SK-N-SH treated with all-trans-retinoic acid at 6 μM for 48 hours (cell line): ENCODE data around the gene PDCD1.

Source experiments
- ATAC-seq: fragments of 200-7000 bp; cut with Tn5 transposase; 3 replicates; pipeline ENCODE4 v1.9.1; 2020; ENCODE audit warnings: mild to moderate bottlenecking, moderate library complexity
- BACH2 ChIP-seq: fragments of 250-450 bp; sonication (Bioruptor Pico); IDR thresholded peaks from 2 replicates; pipeline ENCODE4 v1.9.0; 2021; ENCODE audit warnings: mild to moderate bottlenecking, borderline replicate concordance
- CSDC2 ChIP-seq: fragments of 250-450 bp; sonication (Bioruptor Pico); IDR thresholded peaks from 2 replicates; pipeline ENCODE4 v1.5.0; 2020; ENCODE audit warnings: mild to moderate bottlenecking, moderate library complexity
- ESRRG ChIP-seq: fragments of 250-450 bp; sonication (Bioruptor Pico); IDR thresholded peaks from 2 replicates; pipeline ENCODE4 v1.6.1; 2021; ENCODE audit warnings: mild to moderate bottlenecking
- GLIS3 ChIP-seq: fragments of 250-450 bp; sonication (Bioruptor Pico); IDR thresholded peaks from 2 replicates; pipeline ENCODE4 v1.5.0; 2020; ENCODE audit warnings: mild to moderate bottlenecking, moderate library complexity
- ISL1 ChIP-seq: fragments of 250-450 bp; sonication (Bioruptor Pico); IDR thresholded peaks from 2 replicates; pipeline ENCODE4 v2.1.2; 2022; ENCODE audit warnings: mild to moderate bottlenecking, moderate library complexity
- PPARA ChIP-seq: fragments of 250-450 bp; sonication (Bioruptor Pico); IDR thresholded peaks from 2 replicates; pipeline ENCODE4 v1.5.0; 2020; ENCODE audit warnings: mild to moderate bottlenecking, borderline replicate concordance
- RARB ChIP-seq: fragments of 250-450 bp; sonication (Bioruptor Pico); IDR thresholded peaks from 2 replicates; pipeline ENCODE4 v1.8.0; 2021; ENCODE audit warnings: mild to moderate bottlenecking, moderate library complexity
- SNAI2 ChIP-seq: fragments of 250-450 bp; sonication (Bioruptor Pico); IDR thresholded peaks from 2 replicates; pipeline ENCODE4 v1.5.0; 2020; ENCODE audit warnings: mild to moderate bottlenecking, moderate library complexity
- TCF4 ChIP-seq: fragments of 250-450 bp; sonication (Bioruptor Pico); IDR thresholded peaks from 2 replicates; pipeline ENCODE4 v1.8.0; 2021; ENCODE audit warnings: mild to moderate bottlenecking, moderate library complexity, borderline replicate concordance
- TOX ChIP-seq: fragments of 250-450 bp; sonication (Bioruptor Pico); IDR thresholded peaks from 2 replicates; pipeline ENCODE4 v1.8.0; 2021; ENCODE audit warnings: mild to moderate bottlenecking, moderate library complexity, borderline replicate concordance
- ZC3H10 ChIP-seq: fragments of 250-450 bp; sonication (Bioruptor Pico); IDR thresholded peaks from 2 replicates; pipeline ENCODE4 v1.5.1; 2021; ENCODE audit warnings: mild to moderate bottlenecking, moderate library complexity
- ZFP3 ChIP-seq: fragments of 250-450 bp; sonication (Bioruptor Pico); IDR thresholded peaks from 2 replicates; pipeline ENCODE4 v1.5.0; 2020; ENCODE audit warnings: mild to moderate bottlenecking, moderate library complexity
- ZFP30 ChIP-seq: fragments of 450-650 bp; formaldehyde crosslinking; IDR thresholded peaks from 2 replicates; pipeline ENCODE4 v1.5.0; 2022; ENCODE audit warnings: mild to moderate bottlenecking, moderate library complexity
- ZNF565 ChIP-seq: fragments of 450-650 bp; formaldehyde crosslinking; conservative IDR thresholded peaks from 2 replicates; pipeline ENCODE4 v1.5.0; 2020; ENCODE audit warnings: low read depth, mild to moderate bottlenecking, moderate library complexity
- ZNF70 ChIP-seq: fragments of 450-650 bp; formaldehyde crosslinking; IDR thresholded peaks from 2 replicates; pipeline ENCODE4 v1.5.0; 2020; ENCODE audit warnings: mild to moderate bottlenecking, moderate library complexity
- ZNF8 ChIP-seq: fragments of 450-650 bp; formaldehyde crosslinking; IDR thresholded peaks from 2 replicates; pipeline ENCODE4 v1.5.0; 2020; ENCODE audit warnings: mild to moderate bottlenecking, moderate library complexity
- TF ChIP-seq, protein P1 (sequence below): fragments of 250-450 bp; sonication (Bioruptor Pico); IDR thresholded peaks from 2 replicates; pipeline ENCODE4 v1.8.0; 2020; ENCODE audit warnings: mild to moderate bottlenecking, moderate library complexity, borderline replicate concordance
- TF ChIP-seq, protein P2 (sequence below): fragments of 250-450 bp; sonication (Bioruptor Pico); IDR thresholded peaks from 2 replicates; pipeline ENCODE4 v1.5.1; 2020; ENCODE audit warnings: low read depth, mild to moderate bottlenecking, moderate library complexity
- TF ChIP-seq, protein P3 (sequence below): fragments of 250-450 bp; sonication (Bioruptor Pico); IDR thresholded peaks from 2 replicates; pipeline ENCODE4 v1.5.0; 2020; ENCODE audit warnings: mild to moderate bottlenecking, moderate library complexity
- TF ChIP-seq, protein P4 (sequence below): fragments of 250-450 bp; sonication (Bioruptor Pico); IDR thresholded peaks from 2 replicates; pipeline ENCODE4 v1.8.0; 2021; ENCODE audit warnings: low read depth, mild to moderate bottlenecking, moderate library complexity, borderline replicate concordance
- TF ChIP-seq, protein P5 (sequence below): fragments of 250-450 bp; sonication (Bioruptor Pico); IDR thresholded peaks from 2 replicates; pipeline ENCODE4 v1.5.1; 2021; ENCODE audit warnings: mild to moderate bottlenecking, moderate library complexity

Gene PDCD1

DNA sequence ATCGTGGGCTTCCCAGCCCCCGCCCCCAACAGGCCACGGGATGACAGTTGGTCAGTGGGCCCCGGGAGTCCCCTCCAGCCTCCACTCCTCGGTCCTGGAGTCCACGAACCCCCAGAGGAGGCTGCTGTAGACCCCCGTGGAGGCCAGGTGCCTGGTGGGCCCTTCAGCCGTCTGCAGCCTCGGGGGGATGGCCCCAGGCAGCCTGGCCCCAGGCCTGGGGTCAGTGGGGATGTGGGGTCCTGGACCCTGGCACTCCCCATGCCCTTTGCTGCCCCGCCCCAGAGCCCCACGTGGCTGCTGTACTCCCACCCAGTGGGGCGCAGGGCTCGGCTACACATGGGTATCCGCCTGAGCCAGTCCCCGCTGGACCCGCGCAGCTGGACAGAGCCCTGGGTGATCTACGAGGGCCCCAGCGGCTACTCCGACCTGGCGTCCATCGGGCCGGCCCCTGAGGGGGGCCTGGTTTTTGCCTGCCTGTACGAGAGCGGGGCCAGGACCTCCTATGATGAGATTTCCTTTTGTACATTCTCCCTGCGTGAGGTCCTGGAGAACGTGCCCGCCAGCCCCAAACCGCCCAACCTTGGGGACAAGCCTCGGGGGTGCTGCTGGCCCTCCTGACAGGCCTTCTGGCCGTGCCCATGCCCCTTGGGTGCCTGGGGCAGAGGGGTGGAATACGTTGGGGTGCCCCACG lies 42.1 kb downstream of the PDCD1 start:
- TF ChIP-seq CSDC2 (CRISPR knock-in tag) (no peak), ZFP30 (CRISPR knock-in tag) (no peak), ZFP3 (CRISPR knock-in tag) (no peak), BACH2 (CRISPR knock-in tag) (no peak)
- TF ChIP-seq, protein P1, sequence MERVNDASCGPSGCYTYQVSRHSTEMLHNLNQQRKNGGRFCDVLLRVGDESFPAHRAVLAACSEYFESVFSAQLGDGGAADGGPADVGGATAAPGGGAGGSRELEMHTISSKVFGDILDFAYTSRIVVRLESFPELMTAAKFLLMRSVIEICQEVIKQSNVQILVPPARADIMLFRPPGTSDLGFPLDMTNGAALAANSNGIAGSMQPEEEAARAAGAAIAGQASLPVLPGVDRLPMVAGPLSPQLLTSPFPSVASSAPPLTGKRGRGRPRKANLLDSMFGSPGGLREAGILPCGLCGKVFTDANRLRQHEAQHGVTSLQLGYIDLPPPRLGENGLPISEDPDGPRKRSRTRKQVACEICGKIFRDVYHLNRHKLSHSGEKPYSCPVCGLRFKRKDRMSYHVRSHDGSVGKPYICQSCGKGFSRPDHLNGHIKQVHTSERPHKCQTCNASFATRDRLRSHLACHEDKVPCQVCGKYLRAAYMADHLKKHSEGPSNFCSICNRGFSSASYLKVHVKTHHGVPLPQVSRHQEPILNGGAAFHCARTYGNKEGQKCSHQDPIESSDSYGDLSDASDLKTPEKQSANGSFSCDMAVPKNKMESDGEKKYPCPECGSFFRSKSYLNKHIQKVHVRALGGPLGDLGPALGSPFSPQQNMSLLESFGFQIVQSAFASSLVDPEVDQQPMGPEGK (CRISPR knock-in tag), result no peak
- TF ChIP-seq, protein P2, sequence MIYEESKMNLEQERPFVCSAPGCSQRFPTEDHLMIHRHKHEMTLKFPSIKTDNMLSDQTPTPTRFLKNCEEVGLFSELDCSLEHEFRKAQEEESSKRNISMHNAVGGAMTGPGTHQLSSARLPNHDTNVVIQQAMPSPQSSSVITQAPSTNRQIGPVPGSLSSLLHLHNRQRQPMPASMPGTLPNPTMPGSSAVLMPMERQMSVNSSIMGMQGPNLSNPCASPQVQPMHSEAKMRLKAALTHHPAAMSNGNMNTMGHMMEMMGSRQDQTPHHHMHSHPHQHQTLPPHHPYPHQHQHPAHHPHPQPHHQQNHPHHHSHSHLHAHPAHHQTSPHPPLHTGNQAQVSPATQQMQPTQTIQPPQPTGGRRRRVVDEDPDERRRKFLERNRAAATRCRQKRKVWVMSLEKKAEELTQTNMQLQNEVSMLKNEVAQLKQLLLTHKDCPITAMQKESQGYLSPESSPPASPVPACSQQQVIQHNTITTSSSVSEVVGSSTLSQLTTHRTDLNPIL (CRISPR knock-in tag), result no peak
- TF ChIP-seq, all 23 proteins: peak for 0
- no peak for ATAC-seq

DNA sequence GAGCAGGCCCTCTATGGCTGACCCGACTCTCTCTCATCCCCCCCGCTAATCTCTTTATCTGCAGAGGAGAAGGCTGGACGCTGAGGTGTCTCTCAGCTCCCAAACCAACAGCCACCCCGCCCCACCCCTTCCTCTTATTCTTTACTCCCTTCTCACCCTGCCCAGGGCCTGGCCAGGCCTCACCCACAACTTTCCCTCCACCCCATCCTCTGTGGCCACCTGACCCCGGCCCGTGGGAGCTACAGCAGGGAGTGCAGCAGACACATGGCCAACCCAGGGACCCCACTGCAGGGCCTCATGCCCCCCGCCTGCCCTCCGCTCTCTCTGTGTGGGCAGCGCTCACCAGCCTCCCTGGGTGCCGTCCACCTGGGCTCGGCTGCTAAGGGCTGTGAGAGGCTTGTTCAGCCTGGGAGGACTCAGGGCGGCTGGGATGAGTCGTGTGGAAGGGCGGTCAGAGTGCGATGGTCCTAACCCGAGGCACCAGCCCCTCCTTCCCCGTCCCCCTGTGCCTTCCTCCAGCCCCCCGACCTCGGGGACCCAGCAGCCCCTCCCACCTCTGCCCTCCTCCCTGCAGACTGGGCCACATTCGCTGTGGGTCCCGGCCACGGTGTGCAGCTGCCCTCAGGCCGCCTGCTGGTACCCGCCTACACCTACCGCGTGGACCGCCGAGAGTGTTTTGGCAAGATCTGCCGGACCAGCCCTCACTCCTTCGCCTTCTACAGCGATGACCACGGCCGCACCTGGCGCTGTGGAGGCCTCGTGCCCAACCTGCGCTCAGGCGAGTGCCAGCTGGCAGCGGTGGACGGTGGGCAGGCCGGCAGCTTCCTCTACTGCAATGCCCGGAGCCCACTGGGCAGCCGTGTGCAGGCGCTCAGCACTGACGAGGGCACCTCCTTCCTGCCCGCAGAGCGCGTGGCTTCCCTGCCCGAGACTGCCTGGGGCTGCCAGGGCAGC lies 42.9 kb downstream of the PDCD1 start:
- ATAC-seq, result no peak
- TF ChIP-seq ESRRG, result no peak
- TF ChIP-seq, protein P3, sequence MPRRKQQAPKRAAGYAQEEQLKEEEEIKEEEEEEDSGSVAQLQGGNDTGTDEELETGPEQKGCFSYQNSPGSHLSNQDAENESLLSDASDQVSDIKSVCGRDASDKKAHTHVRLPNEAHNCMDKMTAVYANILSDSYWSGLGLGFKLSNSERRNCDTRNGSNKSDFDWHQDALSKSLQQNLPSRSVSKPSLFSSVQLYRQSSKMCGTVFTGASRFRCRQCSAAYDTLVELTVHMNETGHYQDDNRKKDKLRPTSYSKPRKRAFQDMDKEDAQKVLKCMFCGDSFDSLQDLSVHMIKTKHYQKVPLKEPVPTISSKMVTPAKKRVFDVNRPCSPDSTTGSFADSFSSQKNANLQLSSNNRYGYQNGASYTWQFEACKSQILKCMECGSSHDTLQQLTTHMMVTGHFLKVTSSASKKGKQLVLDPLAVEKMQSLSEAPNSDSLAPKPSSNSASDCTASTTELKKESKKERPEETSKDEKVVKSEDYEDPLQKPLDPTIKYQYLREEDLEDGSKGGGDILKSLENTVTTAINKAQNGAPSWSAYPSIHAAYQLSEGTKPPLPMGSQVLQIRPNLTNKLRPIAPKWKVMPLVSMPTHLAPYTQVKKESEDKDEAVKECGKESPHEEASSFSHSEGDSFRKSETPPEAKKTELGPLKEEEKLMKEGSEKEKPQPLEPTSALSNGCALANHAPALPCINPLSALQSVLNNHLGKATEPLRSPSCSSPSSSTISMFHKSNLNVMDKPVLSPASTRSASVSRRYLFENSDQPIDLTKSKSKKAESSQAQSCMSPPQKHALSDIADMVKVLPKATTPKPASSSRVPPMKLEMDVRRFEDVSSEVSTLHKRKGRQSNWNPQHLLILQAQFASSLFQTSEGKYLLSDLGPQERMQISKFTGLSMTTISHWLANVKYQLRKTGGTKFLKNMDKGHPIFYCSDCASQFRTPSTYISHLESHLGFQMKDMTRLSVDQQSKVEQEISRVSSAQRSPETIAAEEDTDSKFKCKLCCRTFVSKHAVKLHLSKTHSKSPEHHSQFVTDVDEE (CRISPR knock-in tag), result no peak
- no peak for TF ChIP-seq GLIS3 (CRISPR knock-in tag)
- TF ChIP-seq, all 23 proteins: peak for 0

DNA sequence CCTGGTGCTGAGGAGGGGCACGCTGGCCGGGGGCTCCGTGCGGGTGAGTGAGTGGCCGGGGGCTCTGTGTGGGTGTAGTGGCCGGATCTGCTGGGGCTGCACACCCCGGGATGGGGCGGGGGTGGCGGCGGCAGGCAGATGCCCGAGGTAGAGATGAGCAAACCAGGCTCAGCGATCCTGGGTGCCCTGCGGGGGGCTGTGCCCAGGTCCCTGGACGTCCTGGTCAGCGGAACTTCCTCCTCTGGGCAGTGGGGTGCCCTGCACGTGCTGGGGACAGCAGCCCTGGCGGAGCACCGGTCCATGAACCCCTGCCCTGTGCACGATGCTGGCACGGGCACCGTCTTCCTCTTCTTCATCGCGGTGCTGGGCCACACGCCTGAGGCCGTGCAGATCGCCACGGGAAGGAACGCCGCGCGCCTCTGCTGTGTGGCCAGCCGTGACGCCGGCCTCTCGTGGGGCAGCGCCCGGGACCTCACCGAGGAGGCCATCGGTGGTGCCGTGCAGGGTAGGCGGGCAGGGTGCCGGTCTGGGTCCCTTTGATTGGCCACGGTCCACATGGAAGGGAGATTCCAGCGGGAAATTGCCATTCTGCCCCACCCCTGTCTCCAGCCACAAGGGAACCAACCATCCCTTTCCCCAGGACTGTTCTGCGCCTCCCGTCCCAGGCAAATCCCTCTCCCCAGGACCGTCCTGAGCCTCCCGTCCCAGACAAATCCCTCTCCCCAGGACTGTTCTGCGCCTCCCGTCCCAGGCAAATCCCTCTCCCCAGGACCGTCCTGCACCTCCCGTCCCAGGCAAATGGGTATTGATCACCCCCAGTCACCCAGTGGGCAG lies 43.8 kb downstream of the PDCD1 start:
- no peak for TF ChIP-seq ISL1
- no peak for TF ChIP-seq ESRRG
- TF ChIP-seq, protein P4, sequence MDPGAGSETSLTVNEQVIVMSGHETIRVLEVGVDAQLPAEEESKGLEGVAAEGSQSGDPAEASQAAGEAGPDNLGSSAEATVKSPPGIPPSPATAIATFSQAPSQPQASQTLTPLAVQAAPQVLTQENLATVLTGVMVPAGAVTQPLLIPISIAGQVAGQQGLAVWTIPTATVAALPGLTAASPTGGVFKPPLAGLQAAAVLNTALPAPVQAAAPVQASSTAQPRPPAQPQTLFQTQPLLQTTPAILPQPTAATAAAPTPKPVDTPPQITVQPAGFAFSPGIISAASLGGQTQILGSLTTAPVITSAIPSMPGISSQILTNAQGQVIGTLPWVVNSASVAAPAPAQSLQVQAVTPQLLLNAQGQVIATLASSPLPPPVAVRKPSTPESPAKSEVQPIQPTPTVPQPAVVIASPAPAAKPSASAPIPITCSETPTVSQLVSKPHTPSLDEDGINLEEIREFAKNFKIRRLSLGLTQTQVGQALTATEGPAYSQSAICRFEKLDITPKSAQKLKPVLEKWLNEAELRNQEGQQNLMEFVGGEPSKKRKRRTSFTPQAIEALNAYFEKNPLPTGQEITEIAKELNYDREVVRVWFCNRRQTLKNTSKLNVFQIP (CRISPR knock-in tag), result no peak
- no peak for TF ChIP-seq ZNF8
- no peak for TF ChIP-seq BACH2 (CRISPR knock-in tag)
- TF ChIP-seq GLIS3 (CRISPR knock-in tag), result no peak
- TF ChIP-seq RARB (CRISPR knock-in tag), result no peak
- TF ChIP-seq PPARA (CRISPR knock-in tag), result no peak
- TF ChIP-seq ZC3H10 (CRISPR knock-in tag), result no peak
- TF ChIP-seq SNAI2 (CRISPR knock-in tag), result no peak
- no peak for TF ChIP-seq TCF4 (CRISPR knock-in tag)
- TF ChIP-seq, protein P5, sequence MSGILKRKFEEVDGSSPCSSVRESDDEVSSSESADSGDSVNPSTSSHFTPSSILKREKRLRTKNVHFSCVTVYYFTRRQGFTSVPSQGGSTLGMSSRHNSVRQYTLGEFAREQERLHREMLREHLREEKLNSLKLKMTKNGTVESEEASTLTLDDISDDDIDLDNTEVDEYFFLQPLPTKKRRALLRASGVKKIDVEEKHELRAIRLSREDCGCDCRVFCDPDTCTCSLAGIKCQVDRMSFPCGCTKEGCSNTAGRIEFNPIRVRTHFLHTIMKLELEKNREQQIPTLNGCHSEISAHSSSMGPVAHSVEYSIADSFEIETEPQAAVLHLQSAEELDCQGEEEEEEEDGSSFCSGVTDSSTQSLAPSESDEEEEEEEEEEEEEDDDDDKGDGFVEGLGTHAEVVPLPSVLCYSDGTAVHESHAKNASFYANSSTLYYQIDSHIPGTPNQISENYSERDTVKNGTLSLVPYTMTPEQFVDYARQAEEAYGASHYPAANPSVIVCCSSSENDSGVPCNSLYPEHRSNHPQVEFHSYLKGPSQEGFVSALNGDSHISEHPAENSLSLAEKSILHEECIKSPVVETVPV, result no peak
- TF ChIP-seq, protein P3 (CRISPR knock-in tag), result no peak
- TF ChIP-seq TOX (CRISPR knock-in tag), result no peak
- no peak for TF ChIP-seq ZNF565 (CRISPR knock-in tag)
- no peak for TF ChIP-seq ZNF70 (CRISPR knock-in tag)
- no peak for TF ChIP-seq ZFP30 (CRISPR knock-in tag)
- TF ChIP-seq, protein P2 (CRISPR knock-in tag), result no peak
- ATAC-seq, result no peak
